ENCODE measurements around the gene RAB6B.

DNA sequence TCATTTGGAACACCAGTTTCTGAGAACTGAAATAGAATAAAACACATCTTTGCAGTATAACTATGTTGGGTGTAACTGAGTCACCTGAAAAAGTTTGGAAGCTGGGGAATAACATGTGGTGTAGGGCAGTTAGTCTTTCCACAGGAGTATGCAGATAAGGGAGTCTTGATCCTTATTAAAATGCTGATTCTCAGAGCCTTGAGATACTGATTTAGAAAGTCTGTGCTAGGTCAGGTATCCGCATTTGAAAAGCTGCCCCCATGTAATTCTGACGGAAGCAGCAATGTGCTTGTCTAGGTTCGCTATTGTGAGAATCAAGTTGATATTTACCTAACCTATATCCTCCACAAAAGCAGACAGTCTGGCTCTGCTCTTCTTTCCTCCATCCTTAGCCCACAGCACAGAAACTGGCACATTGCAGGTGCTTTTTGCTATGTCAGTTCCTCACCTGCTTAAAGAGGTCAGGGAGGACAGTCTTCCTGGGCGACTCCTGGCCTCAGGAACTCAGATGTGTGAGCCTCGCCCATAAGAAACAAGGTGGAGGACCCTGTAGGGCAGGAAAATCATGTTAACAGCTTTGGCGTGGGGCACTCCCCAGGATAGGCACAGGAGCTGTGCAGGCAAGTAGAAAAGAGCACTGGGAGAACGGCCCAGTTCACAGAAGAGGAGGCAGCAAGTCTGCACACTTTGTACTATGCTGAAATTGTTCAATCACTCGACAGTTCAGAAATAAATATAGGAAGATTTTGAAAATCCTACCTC lies 117.7 kb downstream of the RAB6B start:
- TF ChIP-seq POLR2A (IDR thresholded peaks at IDR 0.05), result no peak
- TF ChIP-seq, protein P1, sequence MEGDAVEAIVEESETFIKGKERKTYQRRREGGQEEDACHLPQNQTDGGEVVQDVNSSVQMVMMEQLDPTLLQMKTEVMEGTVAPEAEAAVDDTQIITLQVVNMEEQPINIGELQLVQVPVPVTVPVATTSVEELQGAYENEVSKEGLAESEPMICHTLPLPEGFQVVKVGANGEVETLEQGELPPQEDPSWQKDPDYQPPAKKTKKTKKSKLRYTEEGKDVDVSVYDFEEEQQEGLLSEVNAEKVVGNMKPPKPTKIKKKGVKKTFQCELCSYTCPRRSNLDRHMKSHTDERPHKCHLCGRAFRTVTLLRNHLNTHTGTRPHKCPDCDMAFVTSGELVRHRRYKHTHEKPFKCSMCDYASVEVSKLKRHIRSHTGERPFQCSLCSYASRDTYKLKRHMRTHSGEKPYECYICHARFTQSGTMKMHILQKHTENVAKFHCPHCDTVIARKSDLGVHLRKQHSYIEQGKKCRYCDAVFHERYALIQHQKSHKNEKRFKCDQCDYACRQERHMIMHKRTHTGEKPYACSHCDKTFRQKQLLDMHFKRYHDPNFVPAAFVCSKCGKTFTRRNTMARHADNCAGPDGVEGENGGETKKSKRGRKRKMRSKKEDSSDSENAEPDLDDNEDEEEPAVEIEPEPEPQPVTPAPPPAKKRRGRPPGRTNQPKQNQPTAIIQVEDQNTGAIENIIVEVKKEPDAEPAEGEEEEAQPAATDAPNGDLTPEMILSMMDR (IDR thresholded peaks at IDR 0.05), result no peak

All from breast epithelium (tissue), 3 donors.